Ecto neural progenitor cell (in vitro differentiated cells): ENCODE results near the gene TRIM41.
A peak's percentile ranks its signal among the peaks of the same experiment; 100 is the strongest.

Experiments
- DNase-seq: peaks from one replicate; pipeline ENCODE4 v3.0.0-alpha.2; 2018; ENCODE audit warnings: low spot score

Gene TRIM41

GRCh38 chr5:181232593-181232992 lies 9.5 kb downstream of the TRIM41 start:
- no peak for DNase-seq

GRCh38 chr5:181233088-181233800 lies 10.2 kb downstream of the TRIM41 start:
- DNase-seq: no peak

GRCh38 chr5:181233801-181234454 lies 10.8 kb downstream of the TRIM41 start:
- DNase-seq: no peak

- DNase-seq: no peak
Measured at GRCh38 chr5:181234455-181235306, 11.6 kb downstream of the TRIM41 start.

GRCh38 chr5:181235323-181235688 lies 12.2 kb downstream of the TRIM41 start:
- DNase-seq: no peak

- DNase-seq: no peak
Measured at GRCh38 chr5:181235689-181236366, 12.7 kb downstream of the TRIM41 start.

GRCh38 chr5:181236471-181236870 lies 13.4 kb downstream of the TRIM41 start:
- no peak for DNase-seq

GRCh38 chr5:181236954-181237641 lies 14.0 kb downstream of the TRIM41 start:
- DNase-seq: no peak

GRCh38 chr5:181237729-181238385 lies 14.8 kb downstream of the TRIM41 start:
- DNase-seq: no peak

GRCh38 chr5:181239062-181239663 lies 16.1 kb downstream of the TRIM41 start:
- no peak for DNase-seq

- DNase-seq: no peak
Measured at GRCh38 chr5:181241393-181241975, 18.4 kb downstream of the TRIM41 start.

GRCh38 chr5:181242031-181242451 lies 19.0 kb downstream of the TRIM41 start:
- DNase-seq: no peak

GRCh38 chr5:181243018-181243563 lies 20.0 kb downstream of the TRIM41 start:
- DNase-seq: no peak

GRCh38 chr5:181243564-181244343 lies 20.7 kb downstream of the TRIM41 start, which contains the start of gene RACK1:
RACK1 (minus strand) TSS chr5:181243906; CDS start chr5:181243800, 106 bp downstream.
- DNase-seq: peak; percentile 93

GRCh38 chr5:181245427-181246275 lies 22.6 kb downstream of the TRIM41 start:
- no peak for DNase-seq

GRCh38 chr5:181246276-181247049 lies 23.4 kb downstream of the TRIM41 start:
- DNase-seq: peak; percentile 91

GRCh38 chr5:181248277-181248676 lies 25.2 kb downstream of the TRIM41 start:
- DNase-seq: no peak
